T-helper 1 cell treated with Interleukin-12 subunit alpha and Interleukin-12 subunit beta and Interleukin-4 antibody, amounts not matched to agents 30 μg/mL and 1 μg/mL, for 36 hours (primary cell): ENCODE results near the gene COL11A1.
"Not testable (repeated sequence)": the region's sequence is repeated elsewhere in the genome, so short reads cannot be mapped to it uniquely, and the experiment has no call there.

ENCODE experiments used
- H3K27ac Mint-ChIP-seq: one replicate; pipeline ENCODE4 v1.8.0; 2021; ENCODE audit warnings: mild to moderate bottlenecking, mixed read lengths
- H3K27me3 Mint-ChIP-seq: one replicate; pipeline ENCODE4 v1.8.0; 2021; ENCODE audit warnings: low read depth, mixed read lengths
- H3K36me3 Mint-ChIP-seq: one replicate; pipeline ENCODE4 v1.8.0; 2021; ENCODE audit warnings: low read depth, mixed read lengths
- H3K4me1 Mint-ChIP-seq: one replicate; pipeline ENCODE4 v1.8.0; 2021; ENCODE audit warnings: low read depth, mixed read lengths
- H3K4me3 Mint-ChIP-seq: one replicate; pipeline ENCODE4 v1.8.0; 2021; ENCODE audit warnings: mild to moderate bottlenecking, moderate library complexity, mixed read lengths
- H3K9me3 Mint-ChIP-seq: one replicate; pipeline ENCODE4 v1.8.0; 2021; ENCODE audit warnings: mixed read lengths

Gene COL11A1

DNA sequence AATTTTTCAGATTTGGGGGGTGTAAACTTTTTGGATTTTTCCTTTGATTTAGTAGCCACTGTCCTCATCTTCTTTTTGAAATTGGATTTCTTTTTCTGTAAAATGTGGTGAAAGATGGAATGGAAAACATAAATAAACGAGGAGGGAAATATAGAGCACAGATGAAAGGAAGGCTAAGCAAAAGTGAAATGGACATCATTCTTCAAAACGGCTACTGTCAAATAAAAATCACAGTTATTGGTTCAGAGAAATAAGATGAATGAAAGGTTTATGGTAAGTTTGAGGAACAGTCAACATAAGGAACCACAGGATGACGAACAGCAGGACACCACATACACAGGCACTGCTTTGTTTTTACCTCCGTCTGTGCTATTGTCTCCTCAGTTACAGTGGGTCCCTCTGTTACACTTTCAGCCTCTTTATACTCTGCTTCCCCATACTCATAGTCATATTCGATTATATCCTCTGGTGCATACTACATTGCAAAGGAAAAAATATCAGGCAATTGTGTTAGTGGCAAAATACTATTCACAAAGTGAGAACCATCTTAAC lies 82.4 kb downstream of the COL11A1 start:
- Mint-ChIP-seq H3K27ac (no peak overlapping the region), H3K9me3 (no peaks in the 10 kb centered on the region), H3K4me3 (no peak overlapping the region), H3K27me3 (no peaks in the 10 kb centered on the region), H3K4me1 (no peaks in the 10 kb centered on the region), H3K36me3 (no peaks in the 10 kb centered on the region)

- Mint-ChIP-seq H3K27me3 (no peaks in the 10 kb centered on the region), H3K36me3 (no peaks in the 10 kb centered on the region)
Observed at GRCh38 chr1:103024051-103024450, 84.3 kb downstream of the COL11A1 start.

DNA sequence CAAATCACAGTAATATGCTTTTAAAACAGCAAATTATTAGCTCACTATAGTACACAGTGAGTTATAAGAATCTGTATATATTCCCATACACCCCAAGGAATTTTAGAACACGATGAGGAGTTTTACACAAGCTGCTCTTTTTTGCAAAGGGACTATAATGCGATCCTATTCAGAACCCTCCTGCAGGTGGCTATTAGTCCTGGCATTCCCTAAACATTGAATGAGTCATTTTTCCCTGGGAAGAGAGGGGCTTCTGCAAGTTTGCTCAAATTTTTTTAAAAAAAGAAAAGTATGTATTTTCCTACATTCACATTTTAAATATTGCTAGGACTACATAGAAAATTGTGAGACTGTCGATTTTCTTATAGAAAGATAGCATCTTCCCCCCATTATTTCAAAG lies 106.3 kb downstream of the COL11A1 start:
- H3K9me3 Mint-ChIP-seq: no peaks in the 10 kb centered on the region
- H3K27ac Mint-ChIP-seq: no peak overlapping the region
- H3K36me3 Mint-ChIP-seq: no peaks in the 10 kb centered on the region
- H3K4me3 Mint-ChIP-seq: no peak overlapping the region
- no peaks in the 10 kb centered on the region for H3K4me1 Mint-ChIP-seq
- no peaks in the 10 kb centered on the region for H3K27me3 Mint-ChIP-seq

More at GRCh38 chr1:103024051-103024450, 84.3 kb downstream of the COL11A1 start:
- H3K27ac Mint-ChIP-seq: no peak overlapping the region
- H3K4me1 Mint-ChIP-seq: no peaks in the 10 kb centered on the region
- no peak overlapping the region for H3K4me3 Mint-ChIP-seq
- no peaks in the 10 kb centered on the region for H3K9me3 Mint-ChIP-seq

GRCh38 chr1:102978874-102979273 lies 129.4 kb downstream of the COL11A1 start:
- Mint-ChIP-seq H3K9me3 (no peaks in the 10 kb centered on the region), H3K4me3 (no peak overlapping the region), H3K27ac (no peak overlapping the region), H3K27me3 (no peaks in the 10 kb centered on the region), H3K4me1 (no peaks in the 10 kb centered on the region), H3K36me3 (no peaks in the 10 kb centered on the region)

DNA sequence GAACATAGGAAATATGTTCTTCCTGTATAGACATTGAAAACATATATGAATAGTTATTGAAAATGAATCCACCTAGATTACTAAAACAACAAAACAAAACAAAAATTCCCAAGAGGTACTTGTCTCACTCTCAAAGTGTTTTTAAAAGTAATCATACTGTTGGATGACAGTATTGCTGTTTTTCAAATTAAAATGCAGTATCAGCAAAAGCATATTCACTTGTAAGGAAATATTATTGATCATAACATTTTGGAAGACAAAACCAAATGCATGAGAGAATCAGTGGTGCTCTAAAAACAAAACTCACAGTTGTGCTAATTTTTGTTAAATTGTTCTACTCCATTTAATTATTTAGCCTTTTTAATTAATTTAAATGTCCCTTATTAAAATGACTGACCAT lies 131.0 kb downstream of the COL11A1 start:
- Mint-ChIP-seq H3K4me1 (no peaks in the 10 kb centered on the region), H3K36me3 (no peaks in the 10 kb centered on the region), H3K9me3 (no peaks in the 10 kb centered on the region), H3K27me3 (no peaks in the 10 kb centered on the region), H3K4me3 (no peak overlapping the region), H3K27ac (no peak overlapping the region)

DNA sequence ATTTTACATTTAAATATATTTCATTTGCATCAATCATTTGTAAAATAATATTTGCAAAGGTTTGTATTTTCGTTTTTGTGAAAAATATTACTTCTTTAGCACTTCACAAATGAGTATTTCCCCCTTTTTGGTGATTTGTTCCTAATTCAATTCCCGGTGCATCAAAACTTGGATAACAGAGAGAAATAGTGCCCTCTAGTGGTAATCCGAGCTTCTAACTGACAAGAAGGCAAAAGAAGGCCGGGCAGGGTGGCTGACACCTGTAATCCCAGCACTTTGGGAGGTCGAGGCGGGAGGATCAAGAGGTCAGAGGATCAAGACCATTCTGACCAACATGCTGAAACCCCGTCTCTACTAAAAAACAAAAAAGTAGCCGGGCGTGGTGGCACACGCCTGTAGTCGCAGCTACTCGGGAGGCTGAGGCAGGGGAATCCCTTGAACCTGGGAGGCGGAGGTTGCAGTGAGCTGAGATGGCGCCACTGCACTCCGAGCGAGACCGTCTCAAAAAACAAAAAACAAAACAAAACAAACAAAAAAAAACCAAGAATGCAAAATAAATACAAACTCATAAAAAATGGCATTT lies 137.7 kb downstream of the COL11A1 start:
- H3K4me1 Mint-ChIP-seq: no peaks in the 10 kb centered on the region
- H3K36me3 Mint-ChIP-seq: no peaks in the 10 kb centered on the region
- H3K4me3 Mint-ChIP-seq: no peak overlapping the region
- no peaks in the 10 kb centered on the region for H3K27me3 Mint-ChIP-seq
- H3K9me3 Mint-ChIP-seq: no peaks in the 10 kb centered on the region
- H3K27ac Mint-ChIP-seq: no peak overlapping the region

DNA sequence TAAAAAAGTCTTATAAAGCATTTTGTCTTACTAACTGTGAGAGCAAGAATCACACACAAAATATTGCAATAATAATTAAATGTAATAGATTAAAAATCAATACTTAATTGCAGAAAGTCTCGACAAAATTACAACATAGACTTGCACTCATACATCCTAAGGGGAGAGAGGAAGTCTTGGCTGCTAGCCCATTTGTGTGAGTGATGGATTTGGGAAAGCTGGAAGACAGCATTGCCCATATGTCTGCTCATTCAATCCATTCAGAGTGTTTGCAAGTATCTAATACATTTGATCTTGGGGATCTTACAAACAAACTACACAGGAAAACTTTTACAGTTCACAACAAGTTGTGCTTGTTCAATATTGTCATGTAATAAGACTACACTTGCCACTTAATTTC lies 140.5 kb downstream of the COL11A1 start:
- Mint-ChIP-seq H3K4me3 (no peak overlapping the region), H3K36me3 (no peaks in the 10 kb centered on the region), H3K27me3 (no peaks in the 10 kb centered on the region), H3K27ac (no peak overlapping the region), H3K4me1 (no peaks in the 10 kb centered on the region), H3K9me3 (no peaks in the 10 kb centered on the region)

DNA sequence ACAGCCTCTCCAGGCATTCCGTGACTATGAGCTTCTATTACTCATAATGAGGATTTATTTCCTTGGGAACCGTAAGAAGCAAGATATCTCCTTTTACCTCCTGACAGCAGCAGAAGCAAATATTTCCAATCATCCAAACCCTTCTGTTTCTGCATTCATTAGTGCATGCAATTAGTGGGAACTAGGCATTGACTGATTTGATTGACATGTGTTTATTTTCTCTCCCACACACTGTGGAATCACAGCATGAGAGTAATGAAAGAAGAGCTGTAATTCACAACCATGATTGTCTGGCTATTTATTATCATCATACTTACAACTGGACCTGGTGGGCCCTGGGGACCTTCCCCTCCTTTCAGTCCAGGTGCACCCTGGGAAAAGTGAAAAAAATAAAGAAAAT lies 146.8 kb downstream of the COL11A1 start:
- no peaks in the 10 kb centered on the region for H3K36me3 Mint-ChIP-seq
- no peaks in the 10 kb centered on the region for H3K4me1 Mint-ChIP-seq
- no peak overlapping the region for H3K4me3 Mint-ChIP-seq
- H3K27ac Mint-ChIP-seq: no peak overlapping the region
- H3K9me3 Mint-ChIP-seq: no peaks in the 10 kb centered on the region
- H3K27me3 Mint-ChIP-seq: no peaks in the 10 kb centered on the region

- no peak overlapping the region for H3K27ac Mint-ChIP-seq
- H3K9me3 Mint-ChIP-seq: no peaks in the 10 kb centered on the region
- H3K36me3 Mint-ChIP-seq: no peaks in the 10 kb centered on the region
- no peaks in the 10 kb centered on the region for H3K27me3 Mint-ChIP-seq
- no peaks in the 10 kb centered on the region for H3K4me1 Mint-ChIP-seq
- no peak overlapping the region for H3K4me3 Mint-ChIP-seq
Observed at GRCh38 chr1:102954576-102954975, 153.7 kb downstream of the COL11A1 start.

- H3K9me3 Mint-ChIP-seq: no peaks in the 10 kb centered on the region
- no peak overlapping the region for H3K4me3 Mint-ChIP-seq
- no peak overlapping the region for H3K27ac Mint-ChIP-seq
- H3K4me1 Mint-ChIP-seq: no peaks in the 10 kb centered on the region
- H3K27me3 Mint-ChIP-seq: no peaks in the 10 kb centered on the region
- H3K36me3 Mint-ChIP-seq: no peaks in the 10 kb centered on the region
Observed at GRCh38 chr1:102952400-102952799, 155.9 kb downstream of the COL11A1 start.

DNA sequence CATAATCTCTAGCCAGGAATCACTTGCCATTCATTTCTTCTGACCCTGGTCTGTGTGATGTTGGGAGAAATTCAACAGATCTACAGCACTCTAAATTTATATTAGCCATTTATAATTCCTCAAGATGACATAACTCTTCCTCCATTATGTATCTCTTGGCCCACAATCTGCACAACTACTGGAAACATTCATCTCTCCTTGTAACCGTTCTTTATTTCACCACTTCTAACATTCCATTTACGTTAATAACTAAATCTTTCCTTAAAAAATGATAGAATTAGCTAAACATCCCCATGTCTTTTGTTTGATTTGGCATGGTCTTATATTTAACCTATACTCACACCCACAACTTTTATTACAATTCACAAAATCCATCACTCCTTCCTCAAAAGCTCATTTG lies 166.0 kb downstream of the COL11A1 start:
- H3K27ac Mint-ChIP-seq: no peak overlapping the region
- H3K27me3 Mint-ChIP-seq: no peaks in the 10 kb centered on the region
- H3K4me3 Mint-ChIP-seq: no peak overlapping the region
- H3K36me3 Mint-ChIP-seq: no peaks in the 10 kb centered on the region
- no peaks in the 10 kb centered on the region for H3K4me1 Mint-ChIP-seq
- H3K9me3 Mint-ChIP-seq: no peaks in the 10 kb centered on the region

- H3K27ac Mint-ChIP-seq: no peak overlapping the region
- H3K9me3 Mint-ChIP-seq: no peaks in the 10 kb centered on the region
- no peak overlapping the region for H3K4me3 Mint-ChIP-seq
Observed at GRCh38 chr1:102941366-102941947, 166.9 kb downstream of the COL11A1 start.

GRCh38 chr1:102937401-102937800 lies 170.9 kb downstream of the COL11A1 start:
- Mint-ChIP-seq H3K4me1 (no peaks in the 10 kb centered on the region), H3K27ac (no peak overlapping the region), H3K9me3 (peaks cover 4% of the 10 kb centered on the region), H3K4me3 (no peak overlapping the region), H3K27me3 (no peaks in the 10 kb centered on the region), H3K36me3 (no peaks in the 10 kb centered on the region)

More at GRCh38 chr1:102941366-102941947, 166.9 kb downstream of the COL11A1 start:
- Mint-ChIP-seq H3K36me3 (no peaks in the 10 kb centered on the region), H3K4me1 (no peaks in the 10 kb centered on the region), H3K27me3 (no peaks in the 10 kb centered on the region)

DNA sequence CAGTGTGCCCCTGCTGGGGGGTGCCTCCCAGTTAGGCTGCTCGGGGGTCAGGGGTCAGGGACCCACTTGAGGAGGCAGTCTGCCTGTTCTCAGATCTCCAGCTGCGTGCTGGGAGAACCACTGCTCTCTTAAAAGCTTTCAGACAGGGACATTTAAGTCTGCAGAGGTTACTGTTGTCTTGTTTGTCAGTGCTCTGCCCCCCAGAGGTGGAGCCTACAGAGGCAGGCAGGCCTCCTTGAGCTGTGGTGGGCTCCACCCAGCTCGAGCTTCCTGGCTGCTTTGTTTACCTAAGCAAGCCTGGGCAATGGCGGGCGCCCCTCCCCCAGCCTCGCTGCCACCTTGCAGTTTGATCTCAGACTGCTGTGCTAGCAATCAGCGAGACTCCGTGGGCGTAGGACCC lies 175.0 kb downstream of the COL11A1 start:
- not testable (repeated sequence) for H3K9me3 Mint-ChIP-seq, H3K27me3 Mint-ChIP-seq, H3K27ac Mint-ChIP-seq, H3K4me3 Mint-ChIP-seq, H3K4me1 Mint-ChIP-seq, H3K36me3 Mint-ChIP-seq

GRCh38 chr1:102919659-102920058 lies 188.7 kb downstream of the COL11A1 start:
- H3K4me1 Mint-ChIP-seq: no peaks in the 10 kb centered on the region
- no peaks in the 10 kb centered on the region for H3K27me3 Mint-ChIP-seq
- no peak overlapping the region for H3K4me3 Mint-ChIP-seq
- no peaks in the 10 kb centered on the region for H3K9me3 Mint-ChIP-seq
- no peak overlapping the region for H3K27ac Mint-ChIP-seq
- no peaks in the 10 kb centered on the region for H3K36me3 Mint-ChIP-seq
